Measurements from ENCODE around the gene ZMAT5.

DNA sequence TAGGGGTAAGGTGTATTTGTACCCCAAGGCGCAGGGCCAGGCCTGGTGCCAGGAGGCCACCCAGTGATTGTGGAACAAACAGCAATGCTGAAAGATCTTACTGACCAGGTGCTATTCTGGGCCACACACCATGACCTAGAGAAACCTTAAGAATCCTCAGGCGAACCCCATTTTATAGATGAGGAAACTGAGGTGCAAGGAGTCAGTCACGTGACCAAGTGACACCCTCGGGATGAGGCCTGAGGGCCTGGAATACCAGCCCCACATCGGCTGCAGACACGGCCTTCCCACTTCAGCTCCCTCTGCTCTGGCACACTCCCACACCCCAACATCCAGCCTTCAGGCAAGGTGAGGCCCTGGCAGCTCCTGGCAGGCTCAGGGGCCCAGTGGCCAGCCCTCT, 33.9 kb downstream of the ZMAT5 start:
- TF ChIP-seq, protein P1, sequence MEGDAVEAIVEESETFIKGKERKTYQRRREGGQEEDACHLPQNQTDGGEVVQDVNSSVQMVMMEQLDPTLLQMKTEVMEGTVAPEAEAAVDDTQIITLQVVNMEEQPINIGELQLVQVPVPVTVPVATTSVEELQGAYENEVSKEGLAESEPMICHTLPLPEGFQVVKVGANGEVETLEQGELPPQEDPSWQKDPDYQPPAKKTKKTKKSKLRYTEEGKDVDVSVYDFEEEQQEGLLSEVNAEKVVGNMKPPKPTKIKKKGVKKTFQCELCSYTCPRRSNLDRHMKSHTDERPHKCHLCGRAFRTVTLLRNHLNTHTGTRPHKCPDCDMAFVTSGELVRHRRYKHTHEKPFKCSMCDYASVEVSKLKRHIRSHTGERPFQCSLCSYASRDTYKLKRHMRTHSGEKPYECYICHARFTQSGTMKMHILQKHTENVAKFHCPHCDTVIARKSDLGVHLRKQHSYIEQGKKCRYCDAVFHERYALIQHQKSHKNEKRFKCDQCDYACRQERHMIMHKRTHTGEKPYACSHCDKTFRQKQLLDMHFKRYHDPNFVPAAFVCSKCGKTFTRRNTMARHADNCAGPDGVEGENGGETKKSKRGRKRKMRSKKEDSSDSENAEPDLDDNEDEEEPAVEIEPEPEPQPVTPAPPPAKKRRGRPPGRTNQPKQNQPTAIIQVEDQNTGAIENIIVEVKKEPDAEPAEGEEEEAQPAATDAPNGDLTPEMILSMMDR (IDR thresholded peaks at IDR 0.05): no peak
- TF ChIP-seq POLR2A (IDR thresholded peaks at IDR 0.05; ENCODE audit: low read length) (no peak), KDM5A (IDR thresholded peaks at IDR 0.05) (no peak), CHD4 (IDR thresholded peaks at IDR 0.05; ENCODE audit: borderline replicate concordance) (no peak), ESRRA (IDR thresholded peaks at IDR 0.05; ENCODE audit: borderline replicate concordance, low read length) (no peak), POLR2AphosphoS2 (conservative IDR thresholded peaks at IDR 0.05; ENCODE audit: low read length) (no peak), HES2 (IDR thresholded peaks at IDR 0.05) (no peak), ZFP36 (IDR thresholded peaks at IDR 0.05; ENCODE audit: borderline replicate concordance, partially characterized antibody) (no peak), EP300 (IDR thresholded peaks at IDR 0.05) (no peak), HEYL (CRISPR knock-in tag; IDR thresholded peaks at IDR 0.05) (no peak), RAD21 (conservative IDR thresholded peaks at IDR 0.05 in 1 of 2, IDR thresholded peaks at IDR 0.05 in 1 of 2) (no peak), BCL3 (IDR thresholded peaks at IDR 0.05) (no peak), PBX3 (IDR thresholded peaks at IDR 0.05) (no peak)
- TF ChIP-seq, protein P2, sequence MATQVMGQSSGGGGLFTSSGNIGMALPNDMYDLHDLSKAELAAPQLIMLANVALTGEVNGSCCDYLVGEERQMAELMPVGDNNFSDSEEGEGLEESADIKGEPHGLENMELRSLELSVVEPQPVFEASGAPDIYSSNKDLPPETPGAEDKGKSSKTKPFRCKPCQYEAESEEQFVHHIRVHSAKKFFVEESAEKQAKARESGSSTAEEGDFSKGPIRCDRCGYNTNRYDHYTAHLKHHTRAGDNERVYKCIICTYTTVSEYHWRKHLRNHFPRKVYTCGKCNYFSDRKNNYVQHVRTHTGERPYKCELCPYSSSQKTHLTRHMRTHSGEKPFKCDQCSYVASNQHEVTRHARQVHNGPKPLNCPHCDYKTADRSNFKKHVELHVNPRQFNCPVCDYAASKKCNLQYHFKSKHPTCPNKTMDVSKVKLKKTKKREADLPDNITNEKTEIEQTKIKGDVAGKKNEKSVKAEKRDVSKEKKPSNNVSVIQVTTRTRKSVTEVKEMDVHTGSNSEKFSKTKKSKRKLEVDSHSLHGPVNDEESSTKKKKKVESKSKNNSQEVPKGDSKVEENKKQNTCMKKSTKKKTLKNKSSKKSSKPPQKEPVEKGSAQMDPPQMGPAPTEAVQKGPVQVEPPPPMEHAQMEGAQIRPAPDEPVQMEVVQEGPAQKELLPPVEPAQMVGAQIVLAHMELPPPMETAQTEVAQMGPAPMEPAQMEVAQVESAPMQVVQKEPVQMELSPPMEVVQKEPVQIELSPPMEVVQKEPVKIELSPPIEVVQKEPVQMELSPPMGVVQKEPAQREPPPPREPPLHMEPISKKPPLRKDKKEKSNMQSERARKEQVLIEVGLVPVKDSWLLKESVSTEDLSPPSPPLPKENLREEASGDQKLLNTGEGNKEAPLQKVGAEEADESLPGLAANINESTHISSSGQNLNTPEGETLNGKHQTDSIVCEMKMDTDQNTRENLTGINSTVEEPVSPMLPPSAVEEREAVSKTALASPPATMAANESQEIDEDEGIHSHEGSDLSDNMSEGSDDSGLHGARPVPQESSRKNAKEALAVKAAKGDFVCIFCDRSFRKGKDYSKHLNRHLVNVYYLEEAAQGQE (IDR thresholded peaks at IDR 0.05): no peak

Measured in A549 (cell line).